Muscle layer of duodenum (tissue), 2 donors: Measurements from ENCODE around the gene PROB1.

Source experiments
- H3K27ac ChIP-seq: one replicate; pipeline ENCODE4 v1.7.0; 2013; ENCODE audit warnings: mild to moderate bottlenecking, low read length
- H3K27me3 ChIP-seq: one replicate; pipeline ENCODE4 v1.7.0; 2013; ENCODE audit warnings: low read depth, mild to moderate bottlenecking, control low read depth, low read length
- H3K36me3 ChIP-seq, 2 donors: one replicate each; pipeline ENCODE4 v1.7.0; 2013; ENCODE audit warnings: low read length in 2 of 2, control low read depth in 1 of 2, mild to moderate bottlenecking in 1 of 2; ENCODE audit not compliant: insufficient read depth in 2 of 2, control insufficient read depth in 1 of 2
- H3K4me1 ChIP-seq, 2 donors: one replicate each; pipeline ENCODE4 v1.7.0; 2013; ENCODE audit warnings: low read length in 2 of 2, mild to moderate bottlenecking in 2 of 2, control low read depth in 1 of 2, moderate library complexity in 1 of 2; ENCODE audit not compliant: insufficient read depth in 2 of 2, control insufficient read depth in 1 of 2
- H3K4me3 ChIP-seq, 2 donors: one replicate each; pipeline ENCODE4 v1.7.0; 2013; ENCODE audit warnings: low read length in 2 of 2, low read depth in 1 of 2, mild to moderate bottlenecking in 1 of 2
- H3K9me3 ChIP-seq, 2 donors: one replicate each; pipeline ENCODE4 v1.7.0; 2013; ENCODE audit warnings: low read length in 2 of 2, control low read depth in 1 of 2, mild to moderate bottlenecking in 1 of 2; ENCODE audit not compliant: control insufficient read depth in 1 of 2
- donor health status: healthy.

PROB1 gene

DNA sequence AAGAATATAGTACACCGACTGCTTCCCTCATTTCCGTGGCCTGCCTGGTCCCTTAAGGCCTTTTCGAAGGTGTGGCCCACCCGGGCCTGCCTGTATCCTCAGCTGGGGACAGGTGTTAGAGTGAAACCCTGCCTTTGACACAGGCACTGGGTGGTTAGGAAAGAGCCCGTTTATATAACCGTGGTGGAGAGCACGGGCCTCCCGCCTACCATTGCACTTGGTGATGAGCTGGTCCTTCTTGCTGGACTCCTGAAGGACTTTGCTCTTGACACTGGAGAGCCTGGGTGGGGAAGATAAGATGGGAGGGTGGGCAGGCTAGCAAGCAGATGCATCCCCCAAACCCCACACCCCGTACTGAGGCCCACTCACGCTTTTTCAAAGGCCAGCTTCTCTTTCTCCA is 6.6 kb upstream of the PROB1 start:
- no peak overlapping the region for H3K27ac ChIP-seq
- no peaks in the 10 kb centered on the region for H3K27me3 ChIP-seq
- no peaks in the 10 kb centered on the region for H3K9me3 ChIP-seq
- peaks cover 5 to 12% of the 10 kb centered on the region in 2 donors for H3K4me1 ChIP-seq
- no peak overlapping the region for H3K4me3 ChIP-seq
- peaks cover 0 to 4% of the 10 kb centered on the region in 2 donors for H3K36me3 ChIP-seq

DNA sequence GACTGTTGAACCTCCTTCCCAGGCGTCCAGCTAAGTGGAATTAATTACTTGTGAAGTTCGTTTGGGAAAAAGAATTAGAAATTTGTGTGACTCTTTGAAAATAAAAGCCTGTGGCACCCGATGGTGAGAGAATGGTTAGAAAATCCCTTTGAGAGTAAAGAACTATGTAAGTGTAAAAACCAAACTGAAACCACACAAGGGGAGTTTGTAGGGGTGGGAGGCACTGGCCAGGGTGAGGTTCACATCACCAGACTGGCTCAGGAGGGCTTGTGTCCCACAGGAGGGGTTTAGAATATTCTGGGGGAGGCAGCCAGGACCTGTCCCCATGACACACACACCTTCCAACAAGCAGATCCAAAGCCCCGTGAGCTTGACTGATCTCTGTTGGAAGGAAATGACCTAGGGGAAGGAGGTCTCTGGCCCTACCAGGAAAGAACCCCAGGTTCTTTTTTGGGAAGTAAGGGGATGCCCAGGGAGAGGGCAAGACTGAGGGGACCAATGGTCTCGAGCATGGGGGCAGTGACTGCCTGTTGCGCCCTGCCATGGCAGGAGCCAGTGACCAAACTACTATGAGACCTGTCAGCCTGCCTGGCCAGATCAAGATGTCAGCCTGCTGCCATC is 4.7 kb upstream of the PROB1 start:
- Histone ChIP-seq H3K27ac (no peak overlapping the region), H3K36me3 (peaks cover 0 to 4% of the 10 kb centered on the region in 2 donors), H3K9me3 (no peaks in the 10 kb centered on the region), H3K4me1 (peaks cover 3 to 20% of the 10 kb centered on the region in 2 donors), H3K4me3 (no peak overlapping the region), H3K27me3 (no peaks in the 10 kb centered on the region)

GRCh38 chr5:139397921-139398320 is 3.0 kb upstream of the PROB1 start:
- H3K27me3 ChIP-seq: peaks cover 11% of the 10 kb centered on the region
- peaks cover 0 to 4% of the 10 kb centered on the region in 2 donors for H3K36me3 ChIP-seq
- H3K27ac ChIP-seq: no peak overlapping the region
- H3K4me3 ChIP-seq: no peak overlapping the region
- peaks cover 0 to 25% of the 10 kb centered on the region in 2 donors for H3K4me1 ChIP-seq
- no peaks in the 10 kb centered on the region for H3K9me3 ChIP-seq

- Histone ChIP-seq H3K4me1 (peaks cover 0 to 32% of the 10 kb centered on the region in 2 donors), H3K9me3 (no peaks in the 10 kb centered on the region), H3K36me3 (peaks cover 0 to 4% of the 10 kb centered on the region in 2 donors), H3K27ac (no peak overlapping the region), H3K27me3 (peaks cover 11% of the 10 kb centered on the region), H3K4me3 (no peak overlapping the region)
Observed at GRCh38 chr5:139396691-139397090, 1.8 kb upstream of the PROB1 start.

DNA sequence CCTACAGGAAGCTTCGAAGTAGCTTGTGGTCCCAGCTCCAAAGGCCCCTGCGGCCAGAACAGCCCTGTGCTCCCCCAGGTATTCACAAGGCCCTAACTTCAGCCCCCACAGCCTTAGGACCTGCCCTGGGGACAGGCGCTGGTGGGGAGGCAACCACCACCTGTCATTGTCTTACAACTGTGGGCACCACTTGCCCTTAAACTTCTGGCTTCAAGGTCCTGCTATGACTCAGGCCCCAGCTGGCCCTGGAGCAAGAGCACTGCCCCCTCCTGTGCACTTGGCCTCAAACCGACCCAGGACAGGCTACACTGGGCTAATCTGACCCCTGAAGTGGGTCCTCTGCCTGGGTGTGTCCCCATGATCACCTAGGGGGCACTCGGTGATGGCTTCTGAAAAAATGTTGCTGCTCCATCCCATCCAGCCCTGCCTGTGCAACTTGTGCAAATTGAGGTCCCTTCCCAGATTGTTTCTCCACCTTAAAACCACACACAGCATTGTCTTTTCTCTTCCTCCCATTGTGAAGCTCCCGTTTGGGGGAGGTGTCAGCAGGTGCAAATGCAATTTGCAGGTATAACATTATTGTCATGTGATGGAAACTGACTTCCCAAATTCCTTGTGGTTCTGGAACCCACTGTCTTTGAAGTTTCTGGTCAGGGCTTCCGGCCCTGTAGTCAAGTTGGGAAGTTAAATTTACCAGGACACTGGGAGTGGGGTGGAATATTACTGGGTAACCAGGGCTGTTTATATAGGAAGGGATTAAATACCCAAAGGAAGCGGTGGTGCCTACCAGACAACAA is 1.1 kb upstream of the PROB1 start:
- no peak overlapping the region for H3K27ac ChIP-seq
- no peaks in the 10 kb centered on the region for H3K9me3 ChIP-seq
- no peak overlapping the region for H3K4me3 ChIP-seq
- H3K4me1 ChIP-seq: peaks cover 0 to 32% of the 10 kb centered on the region in 2 donors
- H3K36me3 ChIP-seq: no peaks in the 10 kb centered on the region
- H3K27me3 ChIP-seq: peaks cover 11% of the 10 kb centered on the region

DNA sequence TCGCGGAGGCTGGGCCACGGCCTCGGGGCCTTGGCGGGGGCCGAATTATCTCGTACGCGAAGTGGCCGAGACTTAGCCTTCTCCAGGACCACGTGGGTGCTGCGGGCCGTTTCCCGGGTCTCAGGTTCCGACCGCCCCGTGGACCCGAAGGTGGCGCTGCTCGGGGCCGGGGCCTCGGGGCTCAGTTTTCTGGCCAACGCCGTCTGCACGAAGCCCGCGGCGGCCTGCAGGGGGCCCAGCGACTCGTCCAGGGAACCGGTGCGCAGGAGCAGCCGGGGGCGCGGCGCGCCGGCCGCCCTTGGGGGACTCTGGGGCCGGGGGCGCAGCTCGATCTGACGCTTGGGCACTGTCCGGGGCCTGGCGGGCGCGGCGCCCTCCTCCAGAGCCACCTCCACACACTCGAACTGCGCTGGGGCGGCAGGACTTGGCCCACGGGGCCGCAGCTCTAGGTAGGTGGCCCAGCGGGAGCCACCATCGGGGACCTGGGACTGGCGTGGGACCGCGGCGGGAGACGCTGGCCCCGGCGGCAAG is 716 bp downstream of the PROB1 start:
- Histone ChIP-seq H3K27ac (no peak overlapping the region), H3K36me3 (no peaks in the 10 kb centered on the region), H3K4me1 (peaks cover 0 to 32% of the 10 kb centered on the region in 2 donors), H3K27me3 (peaks cover 11% of the 10 kb centered on the region), H3K4me3 (peak overlapping the region; percentile 55 to 68), H3K9me3 (no peaks in the 10 kb centered on the region)

GRCh38 chr5:139393497-139394122 is 1.3 kb downstream of the PROB1 start:
- H3K9me3 ChIP-seq: no peaks in the 10 kb centered on the region
- H3K4me3 ChIP-seq: peak overlapping the region; percentile 55 to 68
- peaks cover 11% of the 10 kb centered on the region for H3K27me3 ChIP-seq
- H3K4me1 ChIP-seq: peaks cover 0 to 32% of the 10 kb centered on the region in 2 donors
- no peaks in the 10 kb centered on the region for H3K36me3 ChIP-seq
- H3K27ac ChIP-seq: no peak overlapping the region

DNA sequence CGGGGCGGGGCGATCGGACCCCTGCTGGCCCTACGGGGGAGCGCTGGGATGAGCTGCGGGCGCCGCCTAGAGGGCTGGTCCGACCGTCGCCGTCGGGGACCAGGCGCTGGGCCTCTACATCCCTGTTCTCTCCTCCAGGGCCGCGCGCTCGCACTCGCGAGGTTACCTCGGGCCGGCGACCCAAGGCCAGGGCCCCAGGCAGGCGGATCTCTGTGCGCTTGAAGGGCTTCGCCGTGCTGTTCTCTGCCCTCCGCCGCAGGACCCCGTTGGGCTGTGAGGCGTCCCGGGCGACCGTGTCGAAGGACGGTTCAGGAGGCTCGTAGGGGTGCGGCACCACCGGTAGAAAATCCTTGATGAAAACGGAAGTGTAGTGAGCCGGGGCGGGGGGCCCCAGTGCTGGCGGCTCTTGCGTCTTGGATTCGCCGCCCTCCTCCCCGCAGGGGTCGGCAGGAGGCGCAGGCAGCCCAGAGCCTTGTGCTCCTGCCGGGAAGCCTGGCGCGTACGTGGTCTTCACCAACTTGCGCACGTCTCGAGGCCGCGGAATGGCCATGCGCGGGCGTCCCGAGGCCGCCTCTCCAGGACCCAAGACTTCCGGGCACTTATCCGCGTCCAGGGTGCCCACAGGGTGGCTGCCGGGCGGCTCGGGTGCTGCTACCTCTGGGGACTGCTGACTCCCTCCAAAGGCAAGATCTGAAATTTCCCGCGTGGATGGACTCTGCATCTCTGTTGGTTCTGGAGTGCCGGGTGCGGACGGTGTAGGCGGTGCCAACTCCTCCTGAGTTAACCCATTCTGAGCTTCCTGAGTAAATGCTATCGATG is 2.0 kb downstream of the PROB1 start:
- Histone ChIP-seq H3K9me3 (no peaks in the 10 kb centered on the region), H3K36me3 (no peaks in the 10 kb centered on the region), H3K27me3 (peaks cover 11% of the 10 kb centered on the region), H3K27ac (no peak overlapping the region), H3K4me1 (peaks cover 0 to 32% of the 10 kb centered on the region in 2 donors), H3K4me3 (peak overlapping the region; percentile 55 to 68)

- no peaks in the 10 kb centered on the region for H3K9me3 ChIP-seq
- no peak overlapping the region for H3K27ac ChIP-seq
- no peaks in the 10 kb centered on the region for H3K36me3 ChIP-seq
- peak overlapping the region in 1 of 2 donors; percentile 68 for H3K4me3 ChIP-seq
- H3K27me3 ChIP-seq: peaks cover 11% of the 10 kb centered on the region
- H3K4me1 ChIP-seq: peaks cover 0 to 32% of the 10 kb centered on the region in 2 donors
Observed at GRCh38 chr5:139392324-139392677, 2.6 kb downstream of the PROB1 start.

DNA sequence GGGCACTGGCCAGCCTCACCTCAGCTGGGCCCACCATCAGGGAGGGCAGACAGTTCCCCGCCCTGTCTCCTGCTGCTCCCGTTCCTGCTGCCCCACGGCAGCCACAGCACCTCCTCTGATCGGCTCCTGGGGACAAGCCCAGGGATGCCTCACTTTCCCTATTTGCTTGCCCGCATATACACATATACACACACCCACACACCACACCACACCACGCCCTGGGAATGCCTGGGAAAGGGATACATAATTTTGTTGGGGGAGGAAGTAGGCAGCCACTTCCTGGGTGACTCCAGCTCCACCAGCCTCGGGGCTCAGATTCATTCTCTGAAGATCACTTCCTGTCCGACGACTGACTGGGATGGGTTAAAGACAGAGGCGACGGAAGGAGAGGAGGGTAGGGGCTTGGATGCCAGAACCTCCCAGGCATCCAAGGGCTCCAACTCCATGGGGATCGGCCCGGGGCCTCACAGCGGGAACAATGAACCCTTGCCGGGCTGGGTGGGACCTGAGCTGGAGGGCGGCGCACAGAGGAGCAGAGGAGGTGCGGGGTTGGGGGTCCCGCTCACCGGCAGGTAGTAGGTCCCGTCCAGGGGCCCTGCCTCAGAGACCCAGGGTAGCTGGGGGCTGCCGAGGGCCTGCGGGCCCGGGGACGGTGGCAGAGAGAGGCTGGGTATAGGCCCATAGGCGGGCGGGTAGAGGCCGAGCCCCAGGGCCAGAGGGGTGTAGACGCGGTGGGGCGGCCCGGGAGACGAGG is 3.2 kb downstream of the PROB1 start:
- Histone ChIP-seq H3K27me3 (peaks cover 11% of the 10 kb centered on the region), H3K4me3 (peak overlapping the region in 1 of 2 donors; percentile 68), H3K27ac (no peak overlapping the region), H3K4me1 (peaks cover 0 to 32% of the 10 kb centered on the region in 2 donors), H3K36me3 (no peaks in the 10 kb centered on the region), H3K9me3 (no peaks in the 10 kb centered on the region)
